ENCODE results near the gene NRF1. TPM values are rescaled to one million over a fixed set of nuclear protein-coding genes. Genes with fewer than 3 reads are reported as not detected.
"Not testable (repeated sequence)": the region's sequence is repeated elsewhere in the genome, so short reads cannot be mapped to it uniquely, and the experiment has no call there.

NRF1 gene
- total RNA-seq, 1 experiment from 2014 or later: 13.9 TPM

DNA sequence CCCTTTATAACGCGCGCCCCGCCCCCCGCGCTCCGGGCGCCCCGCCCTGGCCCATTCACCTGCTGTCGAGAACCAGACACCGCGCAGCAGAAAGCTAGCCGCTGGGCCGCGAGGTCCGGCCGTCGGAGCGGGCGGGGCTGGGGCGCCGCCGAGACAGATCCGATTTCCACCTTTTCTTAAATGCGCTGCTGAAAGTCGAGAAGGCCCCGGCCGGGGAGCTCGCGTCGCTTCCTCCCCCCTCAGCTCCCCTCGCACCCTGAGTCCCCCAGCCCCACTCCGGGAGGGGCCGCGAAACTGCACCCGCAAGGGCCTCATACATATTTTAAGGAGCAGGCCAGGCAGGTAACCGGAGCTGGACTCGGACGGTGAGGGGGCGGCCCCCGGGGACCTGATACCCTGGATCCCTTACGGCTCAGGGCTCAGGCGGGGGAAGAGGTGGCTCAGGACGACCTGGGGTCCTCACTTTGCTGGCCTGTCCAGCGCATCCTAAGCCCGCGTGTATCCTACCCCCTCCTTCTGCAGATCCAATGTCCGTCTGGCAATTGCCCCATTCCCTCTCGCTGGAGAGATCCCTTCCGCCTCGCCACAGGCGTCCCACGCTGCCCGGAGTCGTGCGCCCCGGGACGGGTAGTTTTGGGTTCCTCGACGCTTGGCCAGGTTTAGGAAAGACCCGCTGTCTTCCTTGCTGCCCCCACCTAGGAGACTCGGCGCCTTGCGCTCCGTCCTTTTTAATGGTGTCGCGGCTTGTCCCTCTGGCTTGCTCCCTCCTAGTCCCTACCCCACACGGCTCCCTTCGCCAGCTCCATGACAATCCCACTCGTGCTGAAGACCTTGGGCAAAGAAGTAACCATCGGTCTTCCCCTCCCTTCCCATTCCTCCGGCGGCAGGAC is 170.7 kb downstream of the NRF1 start:
- no peak for DNase-seq (ENCODE audit: low spot score)

GRCh38 chr7:129782818-129783583 is 171.5 kb downstream of the NRF1 start:
- no peak for DNase-seq (ENCODE audit: low spot score)

GRCh38 chr7:129783584-129783919 is 172.0 kb downstream of the NRF1 start:
- no peak for DNase-seq (ENCODE audit: low spot score)

GRCh38 chr7:129784437-129784782 is 172.9 kb downstream of the NRF1 start:
- no peak for DNase-seq (ENCODE audit: low spot score)

DNA sequence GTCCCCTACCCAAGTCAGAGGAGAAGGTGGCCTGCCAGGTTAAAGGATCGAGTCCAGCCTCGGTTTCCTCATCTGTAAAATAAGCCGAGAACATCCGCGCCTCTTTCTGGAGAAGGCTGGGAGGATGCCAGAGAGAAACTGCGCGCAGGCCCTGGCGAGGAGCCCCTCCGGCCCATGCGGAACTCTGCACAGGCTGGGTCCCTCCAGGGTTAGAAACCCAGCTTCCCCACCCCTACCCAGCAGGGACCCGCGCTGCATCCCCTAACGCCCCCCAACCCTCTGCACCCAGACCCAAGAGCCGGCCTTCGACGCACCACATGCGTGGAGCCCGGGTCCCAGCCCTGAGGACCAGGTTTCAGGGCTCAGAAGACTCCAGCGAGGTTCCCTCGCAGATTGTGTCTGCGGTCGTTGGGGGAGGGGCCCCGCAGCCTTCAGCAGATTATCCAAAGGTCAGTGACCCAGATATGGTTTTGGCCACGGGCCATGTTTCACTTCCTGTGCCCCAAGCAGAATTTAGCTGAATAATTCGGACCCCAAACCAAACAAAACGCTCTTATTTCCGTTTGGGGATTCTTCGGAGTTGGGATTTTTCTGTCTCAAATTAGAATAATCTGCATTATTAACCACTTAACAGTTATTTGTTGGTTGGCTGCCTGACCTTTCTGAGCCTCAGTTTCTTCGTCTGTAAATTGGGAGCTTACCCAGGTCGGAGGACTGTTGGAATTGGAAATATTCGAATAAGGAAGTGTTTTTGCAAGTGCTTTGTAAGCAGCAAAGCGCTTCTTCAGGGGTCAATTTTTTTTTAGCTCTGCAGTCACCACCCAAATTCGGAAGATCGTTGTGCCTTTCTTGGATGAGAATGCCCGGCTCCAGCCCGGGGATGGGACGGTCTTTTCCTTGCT is 173.5 kb downstream of the NRF1 start:
- no peak for DNase-seq (ENCODE audit: low spot score)

GRCh38 chr7:129785685-129786514 is 174.4 kb downstream of the NRF1 start:
- no peak for DNase-seq (ENCODE audit: low spot score)

- no peak for DNase-seq (ENCODE audit: low spot score)
These were observed 175.5 kb downstream of the NRF1 start for GRCh38 chr7:129786825-129787563.

GRCh38 chr7:129789000-129789399 is 177.5 kb downstream of the NRF1 start:
- DNase-seq (ENCODE audit: low spot score): no peak

- DNase-seq (ENCODE audit: low spot score): no peak
These were observed 178.1 kb downstream of the NRF1 start for GRCh38 chr7:129789652-129790051.

GRCh38 chr7:129790136-129790535 is 178.6 kb downstream of the NRF1 start:
- no peak for DNase-seq (ENCODE audit: low spot score)

DNA sequence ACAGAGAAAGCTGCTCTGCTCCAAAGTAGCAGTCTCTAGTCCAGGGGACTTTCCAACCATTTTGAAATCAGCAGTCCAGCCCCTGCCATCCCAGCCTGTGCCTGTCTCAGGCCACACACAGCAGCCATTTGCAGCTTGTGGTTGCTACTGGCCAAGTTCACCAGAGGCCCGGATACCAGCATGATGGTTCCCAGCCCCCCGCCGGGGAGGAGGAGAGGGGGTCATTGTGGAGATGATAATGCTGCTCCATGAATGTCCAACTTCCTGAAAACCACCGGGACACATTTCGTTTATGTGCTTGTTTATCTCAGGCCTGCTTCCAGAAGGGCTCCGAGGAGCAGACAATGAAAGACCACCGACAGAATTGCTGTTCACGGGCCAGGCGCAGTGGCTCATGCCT is 181.2 kb downstream of the NRF1 start:
- DNase-seq (ENCODE audit: low spot score): no peak

DNA sequence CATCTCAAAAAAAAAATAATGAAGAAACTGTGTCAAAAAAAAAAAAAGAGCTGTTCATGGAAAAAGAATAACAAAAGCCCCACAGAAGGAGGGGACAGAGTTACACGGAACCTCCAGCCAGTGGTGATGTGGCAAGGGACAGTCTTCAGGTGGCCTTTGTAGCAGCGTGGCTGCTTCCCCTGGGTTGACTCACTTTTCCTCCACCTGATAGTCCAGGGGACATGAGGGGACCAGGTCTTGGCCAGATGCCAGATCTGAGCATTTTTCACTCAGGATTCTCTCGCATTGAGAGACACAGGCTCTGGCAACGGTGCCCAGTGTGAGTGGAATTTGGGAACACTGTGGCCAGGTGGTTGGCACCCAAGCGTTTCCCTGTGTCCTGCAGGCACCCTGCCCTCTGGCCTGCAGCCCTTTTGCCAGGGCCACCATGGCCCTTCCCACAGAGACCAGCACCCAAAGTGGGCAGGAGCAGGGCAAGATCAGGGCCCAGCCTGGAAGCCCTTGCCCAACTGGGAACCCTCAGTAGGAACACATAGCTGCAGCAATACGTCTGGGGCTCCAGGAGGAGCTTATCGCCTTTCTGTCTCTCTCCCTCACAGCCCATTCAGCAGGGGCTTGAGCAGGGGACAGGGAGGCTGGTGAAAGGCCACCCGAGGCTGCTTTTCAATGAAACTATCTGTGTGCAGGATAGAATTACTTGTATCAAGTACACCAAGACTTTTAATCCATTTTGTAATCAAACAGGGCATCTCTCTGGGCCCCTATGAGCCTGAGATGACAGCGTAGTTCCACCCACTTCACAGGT is 182.2 kb downstream of the NRF1 start:
- no peak for DNase-seq (ENCODE audit: low spot score)

DNA sequence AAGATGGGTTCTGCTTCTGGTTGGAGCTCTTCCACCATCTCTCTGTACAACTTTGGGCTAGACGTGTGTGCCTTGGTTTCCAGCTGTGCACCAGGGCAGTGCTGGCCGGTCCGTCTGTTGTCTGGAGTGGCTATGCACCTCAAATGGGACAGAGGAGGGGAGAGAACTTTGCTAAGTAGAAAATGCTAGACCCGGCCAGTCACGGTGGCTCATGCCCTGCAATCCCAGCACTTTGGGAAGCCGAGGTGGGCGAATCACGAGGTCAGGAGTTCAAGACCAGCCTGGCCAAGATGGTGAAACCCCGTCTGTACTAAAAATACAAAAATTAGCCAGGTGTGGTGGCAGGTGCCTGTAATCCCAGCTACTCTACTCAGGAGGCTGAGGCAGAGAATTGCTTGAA is 182.9 kb downstream of the NRF1 start:
- DNase-seq (ENCODE audit: low spot score): not testable (repeated sequence)

DNA sequence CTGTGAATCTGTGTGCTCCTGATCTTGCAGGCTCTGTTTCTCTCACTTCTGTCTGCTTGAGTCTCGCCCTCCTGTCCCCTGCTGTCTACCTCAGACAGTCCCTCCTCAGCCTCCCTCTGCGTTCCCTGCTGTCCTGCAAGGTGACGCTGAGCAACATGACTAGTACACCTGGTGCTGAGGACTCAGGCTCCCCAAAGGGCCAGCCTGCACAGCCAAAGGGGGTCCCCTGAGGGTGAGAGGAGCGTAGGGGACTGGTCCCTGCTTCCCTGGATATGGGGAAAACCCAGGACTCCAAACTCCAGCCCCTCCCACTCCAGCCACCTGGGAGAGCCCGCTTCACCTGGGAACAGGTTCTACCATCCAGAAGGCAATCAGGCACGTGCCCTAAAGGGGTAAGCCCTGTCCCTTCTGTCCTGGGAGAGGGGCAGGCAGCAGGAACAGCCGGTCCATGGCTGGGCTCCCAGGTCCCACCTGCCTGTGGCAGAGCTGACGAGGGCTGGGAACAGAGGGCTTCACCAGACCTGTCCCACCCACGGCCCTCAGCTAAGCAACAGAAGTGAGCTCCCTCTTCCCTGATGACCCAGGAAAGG is 184.8 kb downstream of the NRF1 start:
- DNase-seq (ENCODE audit: low spot score): no peak

DNA sequence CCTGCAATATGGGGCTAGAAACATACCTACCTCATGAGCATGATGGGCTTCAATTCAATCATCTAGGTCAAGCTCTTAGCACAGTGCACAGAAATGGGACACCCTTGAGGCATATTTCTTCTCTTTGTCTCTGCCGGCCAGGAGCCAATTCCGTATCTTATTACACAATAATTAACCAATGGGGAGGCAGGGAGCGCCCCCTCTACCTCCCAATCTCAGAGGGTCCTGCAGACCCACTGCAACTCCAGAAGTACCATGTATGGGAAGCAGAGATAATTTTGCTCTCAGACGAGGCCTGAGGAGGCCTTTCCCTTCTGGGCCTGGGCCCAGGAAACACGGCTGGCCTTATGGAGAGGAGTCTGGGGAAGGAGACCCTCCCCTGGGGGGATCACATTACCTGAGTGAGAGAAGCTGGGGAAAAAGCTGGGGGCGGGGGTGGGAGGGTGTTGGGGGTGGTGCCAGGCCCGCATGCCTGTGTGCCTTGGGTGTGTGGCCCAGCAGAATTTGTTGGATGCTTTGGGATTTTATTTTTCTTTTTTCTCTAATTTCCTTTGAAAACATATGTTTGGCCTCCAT is 185.8 kb downstream of the NRF1 start:
- DNase-seq (ENCODE audit: low spot score): no peak

DNA sequence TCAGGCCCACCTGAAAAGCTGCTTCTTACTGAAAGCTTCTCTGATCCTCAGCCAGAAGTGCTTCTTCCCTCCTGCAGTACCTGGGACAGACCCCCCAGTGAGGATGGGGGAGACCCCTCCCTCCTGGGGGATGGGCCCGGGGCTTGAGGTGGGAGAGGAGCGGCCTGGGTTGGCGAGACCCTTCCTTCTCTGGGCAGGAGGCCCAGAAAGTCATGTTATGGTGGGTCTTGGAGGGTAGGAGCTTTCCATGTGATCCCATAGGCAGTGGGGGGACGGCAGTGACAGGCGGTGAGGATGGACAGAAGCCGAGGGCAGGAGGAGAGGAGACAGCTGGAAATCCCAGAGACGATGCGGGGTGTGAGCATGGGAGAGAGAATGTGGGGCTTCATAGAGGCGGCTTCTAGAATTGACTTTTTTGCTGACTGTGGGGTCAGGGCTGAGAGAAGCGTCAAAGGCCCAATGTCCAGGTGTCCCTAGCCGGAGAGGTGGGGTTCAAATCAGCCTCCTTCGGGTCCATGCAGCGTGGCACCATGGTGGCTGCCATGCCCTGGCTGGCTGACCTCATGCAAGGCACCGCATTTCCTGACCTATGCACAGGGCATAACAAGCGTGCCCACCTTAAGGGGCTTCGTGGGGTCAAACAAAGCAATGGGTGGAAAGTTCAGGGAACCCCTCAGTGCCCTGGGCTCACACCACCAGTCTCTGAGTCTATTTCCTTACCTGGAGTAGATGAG is 187.3 kb downstream of the NRF1 start:
- no peak for DNase-seq (ENCODE audit: low spot score)

GRCh38 chr7:129799350-129799955 is 187.9 kb downstream of the NRF1 start:
- DNase-seq (ENCODE audit: low spot score): no peak

GRCh38 chr7:129800901-129801300 is 189.4 kb downstream of the NRF1 start:
- DNase-seq (ENCODE audit: low spot score): no peak

All from H4 (cell line).